GM12864 (cell line): Measurements from ENCODE around the gene PTPRD.

Source experiments
- DNase-seq: peaks from one replicate; pipeline ENCODE4 v3.0.0-alpha.2; 2011; ENCODE audit warnings: low read depth
- H3K4me3 ChIP-seq: 2 replicates; pipeline ENCODE4 v1.5.1; 2011; ENCODE audit warnings: mild to moderate bottlenecking, low read depth, low read length, control low read depth
- TF ChIP-seq, protein P1 (sequence below): IDR thresholded peaks from 2 replicates; pipeline ENCODE4 v1.5.1; 2011; ENCODE audit warnings: low read depth, mild to moderate bottlenecking, moderate library complexity, low read length, control low read depth, inconsistent platforms; ENCODE audit errors: missing control alignments

Gene PTPRD

DNA sequence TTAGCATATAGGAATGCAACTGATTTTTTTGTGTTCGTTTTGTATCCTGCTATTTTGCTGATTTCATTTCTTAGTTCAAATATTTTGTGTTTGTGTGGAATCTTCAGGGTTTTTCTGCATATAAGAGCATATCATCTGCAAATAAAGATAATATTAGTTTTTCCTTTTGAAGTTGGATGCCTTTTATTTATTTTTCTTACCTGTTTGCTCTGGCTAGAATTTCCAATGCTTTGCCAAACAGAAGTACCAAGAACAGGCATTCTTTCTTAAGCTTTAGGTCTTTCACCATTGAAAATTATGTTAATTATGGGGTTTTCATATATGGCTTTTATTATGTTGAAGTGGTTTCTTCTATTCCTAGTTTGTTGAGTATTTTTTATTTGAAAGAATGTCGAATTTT is 2308.1 kb downstream of the PTPRD start:
- H3K4me3 ChIP-seq, result no peak overlapping the region
- no peak for DNase-seq
- TF ChIP-seq, protein P1, sequence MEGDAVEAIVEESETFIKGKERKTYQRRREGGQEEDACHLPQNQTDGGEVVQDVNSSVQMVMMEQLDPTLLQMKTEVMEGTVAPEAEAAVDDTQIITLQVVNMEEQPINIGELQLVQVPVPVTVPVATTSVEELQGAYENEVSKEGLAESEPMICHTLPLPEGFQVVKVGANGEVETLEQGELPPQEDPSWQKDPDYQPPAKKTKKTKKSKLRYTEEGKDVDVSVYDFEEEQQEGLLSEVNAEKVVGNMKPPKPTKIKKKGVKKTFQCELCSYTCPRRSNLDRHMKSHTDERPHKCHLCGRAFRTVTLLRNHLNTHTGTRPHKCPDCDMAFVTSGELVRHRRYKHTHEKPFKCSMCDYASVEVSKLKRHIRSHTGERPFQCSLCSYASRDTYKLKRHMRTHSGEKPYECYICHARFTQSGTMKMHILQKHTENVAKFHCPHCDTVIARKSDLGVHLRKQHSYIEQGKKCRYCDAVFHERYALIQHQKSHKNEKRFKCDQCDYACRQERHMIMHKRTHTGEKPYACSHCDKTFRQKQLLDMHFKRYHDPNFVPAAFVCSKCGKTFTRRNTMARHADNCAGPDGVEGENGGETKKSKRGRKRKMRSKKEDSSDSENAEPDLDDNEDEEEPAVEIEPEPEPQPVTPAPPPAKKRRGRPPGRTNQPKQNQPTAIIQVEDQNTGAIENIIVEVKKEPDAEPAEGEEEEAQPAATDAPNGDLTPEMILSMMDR, result no peak

DNA sequence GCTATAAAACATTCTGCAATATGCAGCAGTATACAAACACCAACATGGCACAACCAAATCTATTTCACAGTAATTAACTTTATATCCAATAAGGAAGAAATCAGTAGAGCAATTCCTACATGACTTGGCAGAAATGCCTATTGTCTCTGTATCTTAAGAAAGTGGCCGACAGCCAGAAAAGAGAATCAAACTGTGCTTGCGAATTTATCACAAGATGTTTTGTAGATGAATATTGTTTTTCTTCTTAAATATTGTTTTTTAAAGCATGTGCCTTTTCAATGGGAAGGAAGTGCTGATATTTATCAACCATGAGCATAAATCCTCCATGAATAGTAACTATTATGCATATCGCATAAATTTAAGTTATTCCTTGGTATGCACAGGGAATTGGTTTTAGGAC is 2311.5 kb downstream of the PTPRD start:
- no peak overlapping the region for H3K4me3 ChIP-seq
- TF ChIP-seq, protein P1, result no peak
- DNase-seq, result no peak

DNA sequence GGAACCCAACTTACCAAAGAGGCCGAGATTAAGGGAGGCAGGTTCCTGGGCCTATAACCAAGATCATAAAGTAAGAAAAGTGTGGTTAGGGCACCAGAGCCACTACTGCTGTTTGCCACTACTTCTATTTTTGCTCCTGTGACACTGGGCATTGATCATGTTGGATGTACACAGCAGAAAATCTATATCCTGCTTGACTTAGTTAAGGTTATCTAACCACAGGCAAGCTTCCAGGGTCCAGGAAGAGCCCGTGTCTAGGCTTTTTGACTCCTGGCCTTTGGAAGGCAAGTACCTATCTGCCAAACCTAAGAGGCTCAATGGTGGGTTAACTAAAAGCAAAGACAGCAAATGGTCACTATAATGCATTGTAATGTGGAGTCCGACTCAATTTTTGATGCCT is 2315.8 kb downstream of the PTPRD start:
- DNase-seq, result no peak
- no peak overlapping the region for H3K4me3 ChIP-seq
- TF ChIP-seq, protein P1, result no peak

DNA sequence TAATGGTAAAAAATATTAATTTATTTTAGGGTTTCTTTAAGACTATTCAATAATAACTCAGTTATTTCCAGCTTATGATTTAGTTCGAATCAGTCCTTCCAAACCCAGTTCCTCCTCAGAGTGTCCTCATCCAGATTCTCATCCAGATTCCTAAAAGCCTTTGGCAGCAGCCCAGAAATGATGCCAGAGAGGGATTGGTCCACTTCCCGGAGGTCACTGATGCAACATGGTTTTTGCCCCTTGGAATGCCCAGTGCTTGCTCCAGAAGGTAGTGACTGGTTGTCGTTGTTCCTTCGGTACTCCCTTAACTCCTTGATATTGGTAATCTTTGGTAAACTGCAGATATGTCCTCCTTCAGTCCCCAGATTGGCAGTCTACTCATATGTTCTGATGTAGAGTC is 2320.1 kb downstream of the PTPRD start:
- H3K4me3 ChIP-seq, result no peak overlapping the region
- DNase-seq, result no peak
- TF ChIP-seq, protein P1, result no peak

DNA sequence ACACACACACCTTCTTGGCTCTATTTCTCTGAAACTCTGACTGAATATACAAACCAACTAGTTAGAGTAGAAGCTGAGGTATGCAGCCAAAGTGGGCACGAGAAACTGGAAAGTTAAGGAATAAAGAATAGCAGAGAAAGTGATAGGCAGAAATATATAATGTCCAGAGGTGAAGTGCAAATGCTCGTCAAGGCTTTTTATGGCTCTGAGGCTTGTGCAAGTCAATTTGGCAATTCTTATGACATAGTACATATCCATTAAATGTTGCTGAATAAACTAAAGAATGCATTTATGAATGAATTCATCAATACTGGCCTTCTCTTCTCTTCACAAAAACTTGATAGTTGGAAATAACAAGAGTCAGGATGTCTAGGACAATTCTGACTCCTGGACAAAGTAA is 2323.1 kb downstream of the PTPRD start:
- TF ChIP-seq, protein P1, result no peak

DNA sequence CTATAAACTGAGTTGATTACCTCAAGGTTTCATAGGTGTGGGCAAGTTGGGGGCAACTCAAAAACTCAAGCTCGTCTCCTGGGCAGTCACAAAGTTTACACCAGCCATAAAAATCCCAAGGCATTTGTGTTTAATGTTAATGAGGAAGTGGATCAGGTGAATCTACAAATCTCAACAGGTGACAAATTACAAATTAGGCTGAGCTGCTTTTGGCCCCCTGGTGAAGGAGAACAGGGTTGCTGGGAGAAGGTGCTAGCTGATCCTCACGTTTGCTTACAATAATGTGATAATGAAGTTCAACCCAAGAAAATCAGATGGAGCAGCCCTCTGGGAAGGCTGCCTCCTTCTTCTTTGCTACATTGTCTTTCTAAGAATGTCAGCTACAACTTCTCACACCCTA is 2324.8 kb downstream of the PTPRD start:
- TF ChIP-seq, protein P1, result no peak
- no peak overlapping the region for H3K4me3 ChIP-seq
- DNase-seq, result no peak

More for the DNA sequence above, 2323.1 kb downstream of the PTPRD start:
- H3K4me3 ChIP-seq, result no peak overlapping the region
- DNase-seq, result no peak

DNA sequence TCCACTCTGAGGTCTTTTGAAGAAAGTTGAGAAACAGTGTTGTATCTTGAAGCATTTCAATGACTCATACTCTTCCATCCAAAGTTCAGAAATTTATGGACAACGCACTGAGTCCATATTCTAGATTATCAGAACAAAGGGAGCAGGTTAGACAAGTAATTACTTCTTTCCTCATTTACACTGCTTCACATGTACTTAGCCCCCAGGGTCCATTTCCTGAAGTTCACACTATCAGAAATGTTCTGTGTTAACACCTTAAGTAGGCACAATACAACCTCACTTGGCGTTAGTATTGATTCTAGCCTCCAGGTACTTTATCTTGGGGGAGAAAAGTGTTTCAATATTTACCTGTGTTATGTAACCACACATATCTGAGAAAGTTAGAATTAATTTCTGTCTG is 2325.3 kb downstream of the PTPRD start:
- H3K4me3 ChIP-seq, result no peak overlapping the region
- TF ChIP-seq, protein P1, result no peak
- DNase-seq, result no peak
